Lower lobe of right lung (tissue), 2 donors: ENCODE data around the gene SEMA3G. TPM values are rescaled to one million over a fixed set of nuclear protein-coding genes. Genes with fewer than 3 reads are reported as not detected.

Source experiments
- ATAC-seq, 2 donors: fragments of 200-7000 bp; cut with Tn5 transposase; one replicate each; pipeline ENCODE4 v1.9.1; 2020 to 2022; ENCODE audit warnings: mild to moderate bottlenecking in 2 of 2, moderate library complexity in 2 of 2
- DNase-seq: peaks from one replicate; pipeline ENCODE4 v3.0.0-alpha.2; 2020
- H3K27ac ChIP-seq: fragments of 200-600 bp; one replicate; pipeline ENCODE4 v1.8.0; 2022
- H3K27me3 ChIP-seq: fragments of 200-600 bp; one replicate; pipeline ENCODE4 v1.8.0; 2022; ENCODE audit warnings: low read depth
- H3K36me3 ChIP-seq: fragments of 200-600 bp; one replicate; pipeline ENCODE4 v1.8.0; 2022; ENCODE audit warnings: mild to moderate bottlenecking
- H3K4me1 ChIP-seq: fragments of 200-600 bp; one replicate; pipeline ENCODE4 v1.8.0; 2022
- H3K4me3 ChIP-seq: fragments of 200-600 bp; one replicate; pipeline ENCODE4 v1.8.0; 2022; ENCODE audit warnings: mild to moderate bottlenecking
- H3K9me3 ChIP-seq: fragments of 200-600 bp; one replicate; pipeline ENCODE4 v1.8.0; 2022
- intact Hi-C: fragments of 100-400 bp; cut with DNase I; formaldehyde crosslinking; loops from one replicate; pipeline ENCODE4 v1.11.0; 2022
- total RNA-seq: library from RNA; stranded (reverse); fragmentation: NEBNext Ultra II Directional; extraction: Animal tissue kit (Norgen Biotek cat#: 25700); gene quantifications from one replicate; pipeline ENCODE4 v1.2.1, GENCODE V29; 2021
- TF ChIP-seq, protein P1 (sequence below): fragments of 200-600 bp; IDR thresholded peaks from one replicate; pipeline ENCODE4 v1.8.0; 2022; ENCODE audit warnings: antibody characterized with exemption, mild to moderate bottlenecking
- donor health status: DM: no; HTN: yes; CAD: no; lungs with severe emphysema.

Gene SEMA3G
- total RNA-seq, 1 donor from 2014 or later: 23.6 TPM

DNA sequence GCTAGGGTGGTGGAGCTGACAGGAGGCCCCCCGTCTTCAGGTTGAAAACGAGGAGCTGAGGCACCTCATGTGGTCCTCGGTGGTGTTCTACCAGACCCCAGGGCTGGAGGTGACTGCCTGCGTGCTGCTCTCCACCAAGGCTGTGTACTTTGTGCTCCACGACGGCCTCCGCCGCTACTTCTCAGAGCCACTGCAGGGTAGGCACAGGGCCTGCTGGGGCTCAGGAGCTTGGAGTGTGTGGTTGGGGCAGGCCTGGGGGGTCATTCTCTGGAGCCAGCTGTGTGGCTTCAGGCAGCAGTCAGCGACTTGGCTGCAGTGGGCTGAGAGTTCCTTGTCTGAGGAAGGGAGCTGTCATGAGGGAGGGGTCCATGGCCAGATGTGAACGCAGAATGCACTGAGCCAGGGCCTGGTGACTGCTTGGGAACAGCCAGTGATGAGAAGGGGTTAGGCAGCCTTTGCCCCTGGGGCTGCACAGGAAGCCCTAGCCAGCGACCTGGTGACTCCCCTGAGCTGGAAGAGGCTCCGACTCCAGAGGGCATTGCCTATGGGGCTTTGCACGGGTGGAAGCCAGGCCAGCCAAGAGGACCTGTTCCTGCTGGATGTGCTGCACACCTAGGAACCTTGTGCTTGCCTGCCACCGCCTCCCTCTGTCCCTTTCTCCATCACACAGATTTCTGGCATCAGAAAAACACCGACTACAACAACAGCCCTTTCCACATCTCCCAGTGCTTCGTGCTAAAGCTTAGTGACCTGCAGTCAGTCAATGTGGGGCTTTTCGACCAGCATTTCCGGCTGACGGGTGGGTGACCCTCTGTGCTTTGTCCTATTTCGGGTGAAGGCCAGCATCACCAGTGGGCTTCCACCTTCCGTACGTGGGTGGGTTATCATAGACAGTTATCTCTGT lies 45.4 kb upstream of the SEMA3G start:
- DNase-seq (no peak), ATAC-seq (no peak)
- Histone ChIP-seq H3K9me3 (no peaks in the 10 kb centered on the region), H3K4me3 (no peak overlapping the region), H3K4me1 (peaks cover 58% of the 10 kb centered on the region), H3K27ac (peak overlapping the region; percentile 63), H3K27me3 (no peaks in the 10 kb centered on the region), H3K36me3 (peaks cover 80% of the 10 kb centered on the region)
- TF ChIP-seq, protein P1, sequence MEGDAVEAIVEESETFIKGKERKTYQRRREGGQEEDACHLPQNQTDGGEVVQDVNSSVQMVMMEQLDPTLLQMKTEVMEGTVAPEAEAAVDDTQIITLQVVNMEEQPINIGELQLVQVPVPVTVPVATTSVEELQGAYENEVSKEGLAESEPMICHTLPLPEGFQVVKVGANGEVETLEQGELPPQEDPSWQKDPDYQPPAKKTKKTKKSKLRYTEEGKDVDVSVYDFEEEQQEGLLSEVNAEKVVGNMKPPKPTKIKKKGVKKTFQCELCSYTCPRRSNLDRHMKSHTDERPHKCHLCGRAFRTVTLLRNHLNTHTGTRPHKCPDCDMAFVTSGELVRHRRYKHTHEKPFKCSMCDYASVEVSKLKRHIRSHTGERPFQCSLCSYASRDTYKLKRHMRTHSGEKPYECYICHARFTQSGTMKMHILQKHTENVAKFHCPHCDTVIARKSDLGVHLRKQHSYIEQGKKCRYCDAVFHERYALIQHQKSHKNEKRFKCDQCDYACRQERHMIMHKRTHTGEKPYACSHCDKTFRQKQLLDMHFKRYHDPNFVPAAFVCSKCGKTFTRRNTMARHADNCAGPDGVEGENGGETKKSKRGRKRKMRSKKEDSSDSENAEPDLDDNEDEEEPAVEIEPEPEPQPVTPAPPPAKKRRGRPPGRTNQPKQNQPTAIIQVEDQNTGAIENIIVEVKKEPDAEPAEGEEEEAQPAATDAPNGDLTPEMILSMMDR: no peak
- intact Hi-C loops: no loop called here

DNA sequence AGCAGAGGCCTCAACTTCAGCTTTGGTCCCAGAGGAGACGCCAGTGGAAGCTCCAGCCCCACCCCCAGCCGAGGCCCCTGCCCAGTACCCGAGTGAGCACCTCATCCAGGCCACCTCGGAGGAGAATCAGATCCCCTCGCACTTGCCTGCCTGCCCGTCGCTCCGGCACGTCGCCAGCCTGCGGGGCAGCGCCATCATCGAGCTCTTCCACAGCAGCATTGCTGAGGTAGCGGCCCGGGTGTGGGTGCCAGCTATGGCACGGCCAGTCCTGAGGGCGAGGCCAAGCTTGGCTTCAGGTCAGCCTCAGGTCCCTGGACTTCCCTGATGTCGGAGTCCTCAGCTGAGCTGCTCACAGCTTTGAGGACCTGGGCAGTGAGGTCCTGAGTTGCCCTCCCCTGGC lies 44.5 kb upstream of the SEMA3G start:
- intact Hi-C loops: no loop called here
- Histone ChIP-seq H3K9me3 (no peaks in the 10 kb centered on the region), H3K27me3 (no peaks in the 10 kb centered on the region), H3K4me3 (no peak overlapping the region), H3K36me3 (peaks cover 86% of the 10 kb centered on the region), H3K4me1 (peaks cover 57% of the 10 kb centered on the region), H3K27ac (peak overlapping the region; percentile 63)
- no peak for DNase-seq
- TF ChIP-seq, protein P1: no peak
- ATAC-seq: no peak

DNA sequence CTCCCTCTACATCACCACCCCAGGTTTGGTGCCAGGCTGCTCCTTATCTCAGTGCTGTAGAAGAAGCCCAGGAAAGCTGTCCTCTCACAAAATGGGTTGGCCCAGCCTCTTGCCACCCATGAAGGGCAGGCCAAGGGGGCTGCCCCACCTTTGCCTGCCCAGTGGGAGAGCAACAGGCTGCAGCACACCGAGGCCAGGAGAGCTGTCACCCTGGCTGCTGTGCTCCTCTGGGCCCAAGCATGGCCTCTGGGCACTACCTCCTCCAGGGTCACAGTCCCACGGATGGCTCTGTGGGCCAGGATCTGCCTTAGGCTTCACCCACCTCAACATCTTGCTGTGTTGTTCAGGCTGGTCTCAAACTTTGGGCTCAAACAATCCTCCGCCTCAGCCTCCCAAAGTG lies 43.8 kb upstream of the SEMA3G start:
- no peaks in the 10 kb centered on the region for H3K9me3 ChIP-seq
- TF ChIP-seq, protein P1: no peak
- peaks cover 86% of the 10 kb centered on the region for H3K36me3 ChIP-seq
- DNase-seq (no peak), ATAC-seq (no peak)
- peaks cover 54% of the 10 kb centered on the region for H3K4me1 ChIP-seq
- H3K4me3 ChIP-seq: no peak overlapping the region
- H3K27ac ChIP-seq: no peak overlapping the region
- no peaks in the 10 kb centered on the region for H3K27me3 ChIP-seq
- intact Hi-C loops: no loop called here

DNA sequence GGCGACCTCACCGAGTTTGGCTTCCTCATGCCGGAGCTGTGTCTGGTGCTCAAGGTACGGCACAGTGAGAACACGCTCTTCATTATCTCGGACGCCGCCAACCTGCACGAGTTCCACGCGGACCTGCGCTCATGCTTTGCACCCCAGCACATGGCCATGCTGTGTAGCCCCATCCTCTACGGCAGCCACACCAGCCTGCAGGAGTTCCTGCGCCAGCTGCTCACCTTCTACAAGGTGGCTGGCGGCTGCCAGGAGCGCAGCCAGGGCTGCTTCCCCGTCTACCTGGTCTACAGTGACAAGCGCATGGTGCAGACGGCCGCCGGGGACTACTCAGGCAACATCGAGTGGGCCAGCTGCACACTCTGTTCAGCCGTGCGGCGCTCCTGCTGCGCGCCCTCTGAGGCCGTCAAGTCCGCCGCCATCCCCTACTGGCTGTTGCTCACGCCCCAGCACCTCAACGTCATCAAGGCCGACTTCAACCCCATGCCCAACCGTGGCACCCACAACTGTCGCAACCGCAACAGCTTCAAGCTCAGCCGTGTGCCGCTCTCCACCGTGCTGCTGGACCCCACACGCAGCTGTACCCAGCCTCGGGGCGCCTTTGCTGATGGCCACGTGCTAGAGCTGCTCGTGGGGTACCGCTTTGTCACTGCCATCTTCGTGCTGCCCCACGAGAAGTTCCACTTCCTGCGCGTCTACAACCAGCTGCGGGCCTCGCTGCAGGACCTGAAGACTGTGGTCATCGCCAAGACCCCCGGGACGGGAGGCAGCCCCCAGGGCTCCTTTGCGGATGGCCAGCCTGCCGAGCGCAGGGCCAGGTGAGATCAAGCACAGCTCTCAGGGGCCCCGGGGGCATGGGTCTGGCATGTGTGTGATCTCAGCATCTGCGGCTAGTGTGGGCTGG lies 43.1 kb upstream of the SEMA3G start:
- Histone ChIP-seq H3K27me3 (no peaks in the 10 kb centered on the region), H3K4me3 (no peak overlapping the region), H3K36me3 (peaks cover 83% of the 10 kb centered on the region), H3K27ac (no peak overlapping the region), H3K4me1 (peaks cover 54% of the 10 kb centered on the region), H3K9me3 (no peaks in the 10 kb centered on the region)
- ATAC-seq (no peak), DNase-seq (no peak)
- intact Hi-C loops: no loop called here
- TF ChIP-seq, protein P1: no peak

DNA sequence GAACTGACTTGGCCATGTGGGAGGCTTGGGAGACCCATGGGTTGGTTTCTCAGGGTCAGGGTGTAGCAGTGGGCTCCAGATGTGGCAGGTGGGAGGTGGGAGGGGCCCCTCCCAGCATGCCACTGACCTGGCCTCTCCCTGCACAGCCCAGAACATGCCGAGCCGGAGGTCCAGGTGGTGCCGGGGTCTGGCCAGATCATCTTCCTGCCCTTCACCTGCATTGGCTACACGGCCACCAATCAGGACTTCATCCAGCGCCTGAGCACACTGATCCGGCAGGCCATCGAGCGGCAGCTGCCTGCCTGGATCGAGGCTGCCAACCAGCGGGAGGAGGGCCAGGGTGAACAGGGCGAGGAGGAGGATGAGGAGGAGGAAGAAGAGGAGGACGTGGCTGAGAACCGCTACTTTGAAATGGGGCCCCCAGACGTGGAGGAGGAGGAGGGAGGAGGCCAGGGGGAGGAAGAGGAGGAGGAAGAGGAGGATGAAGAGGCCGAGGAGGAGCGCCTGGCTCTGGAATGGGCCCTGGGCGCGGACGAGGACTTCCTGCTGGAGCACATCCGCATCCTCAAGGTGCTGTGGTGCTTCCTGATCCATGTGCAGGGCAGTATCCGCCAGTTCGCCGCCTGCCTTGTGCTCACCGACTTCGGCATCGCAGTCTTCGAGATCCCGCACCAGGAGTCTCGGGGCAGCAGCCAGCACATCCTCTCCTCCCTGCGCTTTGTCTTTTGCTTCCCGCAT lies 42.3 kb upstream of the SEMA3G start:
- Histone ChIP-seq H3K9me3 (no peaks in the 10 kb centered on the region), H3K27me3 (no peaks in the 10 kb centered on the region), H3K4me3 (no peak overlapping the region), H3K27ac (no peak overlapping the region), H3K4me1 (peaks cover 48% of the 10 kb centered on the region), H3K36me3 (peaks cover 83% of the 10 kb centered on the region)
- TF ChIP-seq, protein P1: no peak
- ATAC-seq: no peak
- intact Hi-C loops: no loop called here
- DNase-seq: no peak
